Testis (tissue), 2 donors: ENCODE data around the gene PCBP3.

Experiments used
- CTCF ChIP-seq, 3 experiments: fragments of 450-650 bp in 2 of 3; fragments of 200-600 bp in 1 of 3; sonication (generic) in 1 of 3; IDR thresholded peaks; one replicate each; pipeline ENCODE4 v1.5.1; 2016 to 2019; ENCODE audit warnings: antibody characterized with exemption in 3 of 3, mild to moderate bottlenecking in 2 of 3, moderate library complexity in 1 of 3
- POLR2A ChIP-seq: fragments of 450-650 bp; IDR thresholded peaks from one replicate; pipeline ENCODE4 v1.6.1; 2017; ENCODE audit warnings: antibody characterized with exemption, mild to moderate bottlenecking, moderate library complexity

GRCh38 chr21:45859762-45860357 lies 216.3 kb downstream of the PCBP3 start:
- no peak for TF ChIP-seq CTCF (IDR thresholded peaks at IDR 0.05)
- no peak for TF ChIP-seq POLR2A
